Uterine smooth muscle cell (primary cell): ENCODE data around the gene ZFAND6. TPM values are rescaled to one million over a fixed set of nuclear protein-coding genes. Genes with fewer than 3 reads are reported as not detected.

Source experiments
- total RNA-seq: library from RNA; depleted of rRNA; stranded (reverse); fragments of >200 nt; gene quantifications from 2 replicates; pipeline ENCODE4 v1.2.3, GENCODE V29; 2014

ZFAND6 gene
- 139 and 205 TPM in 2 replicates for total RNA-seq

DNA sequence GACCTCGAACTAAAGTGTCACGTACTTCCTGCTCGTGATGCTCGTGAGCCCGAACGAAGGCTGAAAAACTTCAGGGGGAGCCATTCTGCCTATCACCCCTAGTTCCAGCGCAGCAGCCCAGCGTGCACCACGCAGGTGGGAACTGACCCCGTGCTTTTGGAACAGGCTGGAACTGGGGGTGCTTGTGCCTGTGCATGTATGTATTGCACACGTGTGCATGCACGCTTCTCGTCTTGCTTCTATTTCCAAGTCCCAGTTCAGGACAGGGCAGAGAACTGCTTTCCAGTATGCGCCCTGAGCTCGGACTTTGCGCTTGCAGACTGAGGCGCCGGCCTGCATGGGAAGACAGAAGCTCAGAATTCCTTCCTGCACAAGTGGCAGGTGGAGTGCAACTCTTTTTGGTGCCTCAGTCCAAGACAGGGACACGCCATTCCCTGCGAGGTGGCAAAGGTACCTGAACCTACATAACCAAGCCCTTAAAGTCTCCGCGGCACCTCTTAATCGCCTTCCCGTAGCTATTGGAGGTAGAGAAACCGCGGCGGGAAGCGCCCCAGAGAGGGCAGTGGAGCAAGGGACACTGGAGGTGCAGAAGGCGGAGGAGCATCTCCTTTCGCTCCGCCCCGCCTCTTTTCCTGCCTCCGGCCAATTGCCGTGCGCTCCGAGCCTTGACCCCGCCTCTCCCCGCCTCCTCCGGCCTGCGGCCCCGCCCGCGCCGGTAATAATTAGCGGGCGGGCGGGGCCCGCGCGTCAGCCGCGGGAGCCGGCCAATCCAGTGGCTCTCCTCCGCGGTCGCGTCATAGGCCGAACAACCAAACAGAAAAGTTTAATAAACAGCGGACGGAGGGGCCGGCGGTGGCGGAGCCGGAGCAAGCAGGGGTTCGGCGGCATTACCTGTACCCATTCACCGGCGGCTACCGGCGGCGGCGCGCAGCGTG is at the start of gene ZFAND6:
TSS of gene ZFAND6 (plus strand) at position 826 of the 935 bp plus-strand sequence. CDS start 60,669 bp downstream, outside the sequence.

DNA sequence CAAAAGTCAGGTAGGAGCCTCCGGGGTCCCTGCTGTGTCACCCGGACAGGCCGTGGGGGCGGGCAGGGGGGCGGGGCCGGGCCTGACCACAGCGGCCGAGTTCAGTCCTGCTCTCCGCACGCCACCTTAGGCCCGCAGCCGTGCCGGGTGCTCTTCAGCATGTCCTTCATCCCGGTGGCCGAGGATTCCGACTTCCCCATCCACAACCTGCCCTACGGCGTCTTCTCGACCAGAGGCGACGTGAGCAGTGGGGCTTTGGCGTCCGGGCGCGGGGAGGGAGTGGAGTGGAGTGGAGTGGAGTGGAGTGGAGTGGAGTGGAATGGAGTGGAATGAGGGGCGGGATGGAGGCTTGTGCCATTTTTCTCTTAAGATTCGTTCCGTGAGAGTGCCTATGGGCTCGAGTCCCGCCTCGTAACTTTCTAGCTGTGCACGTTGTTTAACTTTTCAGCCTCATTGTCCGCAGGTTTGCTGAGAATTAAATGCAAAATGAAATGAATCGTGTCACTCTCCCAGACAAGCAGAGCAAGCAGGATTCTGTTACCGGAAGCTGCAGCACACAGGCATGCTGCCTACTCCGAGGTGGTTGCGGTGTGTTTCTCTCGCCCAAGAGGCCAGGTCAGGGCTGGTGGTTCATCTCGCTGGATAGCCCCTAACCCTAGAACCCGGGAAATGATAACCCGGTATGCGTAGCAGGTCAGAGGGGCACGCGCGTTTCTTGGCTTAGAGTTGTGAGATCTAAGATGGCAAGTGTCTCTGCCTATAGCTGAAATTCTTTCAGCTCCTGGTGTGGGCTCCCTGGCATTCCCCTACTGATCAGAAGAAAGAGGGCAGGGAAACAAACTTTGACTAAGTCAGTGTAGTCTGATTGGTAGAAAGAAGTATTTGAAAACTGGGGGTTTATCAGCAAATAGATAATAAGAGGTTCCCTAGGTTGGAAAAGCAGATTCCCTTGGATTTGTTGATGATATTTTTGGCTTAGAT is 93.7 kb downstream of the ZFAND6 start, which contains the start of gene FAH:
TSS of gene FAH (plus strand) at position 104 of the 981 bp plus-strand sequence. CDS start at position 160, 56 bp downstream.

Other genes with a start within 250 kb of the ZFAND6 start
- gene MTHFS, start 162.7 kb upstream of the ZFAND6 start, total RNA-seq = 11.5 and 11.8 TPM in 2 replicates
- 4.9 and 27.1 TPM in 2 replicates for gene BCL2A1, start 88.5 kb upstream of the ZFAND6 start, total RNA-seq
- gene FAH, start 93.3 kb downstream of the ZFAND6 start, total RNA-seq = 44.8 and 52.9 TPM in 2 replicates
- under 0.01 TPM in 2 replicates for gene CTXND1, start 192.5 kb downstream of the ZFAND6 start, total RNA-seq